HT-29 (cell line): ENCODE data around the gene HBZ. TPM values are rescaled to one million over a fixed set of nuclear protein-coding genes. Genes with fewer than 3 reads are reported as not detected.
"Not testable (repeated sequence)": the region's sequence is repeated elsewhere in the genome, so short reads cannot be mapped to it uniquely, and the experiment has no call there.

Source experiments
- DNase-seq: peaks from one replicate; pipeline ENCODE4 v3.0.0-alpha.2; 2015; ENCODE audit warnings: low spot score
- total RNA-seq: library from RNA; depleted of rRNA; stranded (reverse); fragments of >200 nt; shearing (Covaris generic); gene quantifications from 2 replicates; pipeline ENCODE4 v1.2.3, GENCODE V29; 2014

HBZ gene
- total RNA-seq, 1 experiment from 2014 or later, result not detected

GRCh38 chr16:133716-134115 is 18.7 kb upstream of the HBZ start:
- DNase-seq, result no peak

- DNase-seq, result no peak
These were observed 14.4 kb upstream of the HBZ start for GRCh38 chr16:138049-138417.

DNA sequence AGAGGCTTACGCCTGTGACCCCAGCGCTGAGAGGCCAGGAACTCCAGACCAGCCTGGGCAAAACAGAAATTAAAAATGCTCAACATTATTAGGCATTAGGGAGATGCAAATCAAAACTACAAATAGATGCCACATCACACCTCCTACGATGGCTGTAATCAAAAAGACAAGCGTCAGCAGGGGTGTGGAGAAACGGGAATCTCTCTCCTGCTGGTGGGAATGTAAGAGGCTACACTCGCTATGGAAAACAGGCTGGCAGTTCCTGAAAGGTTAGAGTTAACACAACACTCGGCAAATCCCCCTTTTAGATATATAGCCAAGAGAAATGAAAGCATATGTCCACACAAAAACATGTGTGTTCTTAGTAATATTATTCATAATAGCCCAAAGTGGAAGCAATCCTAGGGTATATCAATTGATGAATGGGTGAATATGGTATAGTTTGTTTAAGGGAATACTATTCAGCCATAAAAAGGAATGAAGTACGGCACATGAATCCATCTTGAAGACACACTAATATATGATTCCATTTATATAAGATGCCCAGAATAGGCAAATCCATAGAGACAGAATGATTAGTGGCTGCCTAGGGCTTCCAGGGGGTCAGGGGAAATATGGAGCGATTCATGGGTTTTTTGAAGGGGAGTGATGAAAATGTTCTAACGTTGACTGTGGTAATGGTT is 12.1 kb upstream of the HBZ start:
- DNase-seq, result no peak

DNA sequence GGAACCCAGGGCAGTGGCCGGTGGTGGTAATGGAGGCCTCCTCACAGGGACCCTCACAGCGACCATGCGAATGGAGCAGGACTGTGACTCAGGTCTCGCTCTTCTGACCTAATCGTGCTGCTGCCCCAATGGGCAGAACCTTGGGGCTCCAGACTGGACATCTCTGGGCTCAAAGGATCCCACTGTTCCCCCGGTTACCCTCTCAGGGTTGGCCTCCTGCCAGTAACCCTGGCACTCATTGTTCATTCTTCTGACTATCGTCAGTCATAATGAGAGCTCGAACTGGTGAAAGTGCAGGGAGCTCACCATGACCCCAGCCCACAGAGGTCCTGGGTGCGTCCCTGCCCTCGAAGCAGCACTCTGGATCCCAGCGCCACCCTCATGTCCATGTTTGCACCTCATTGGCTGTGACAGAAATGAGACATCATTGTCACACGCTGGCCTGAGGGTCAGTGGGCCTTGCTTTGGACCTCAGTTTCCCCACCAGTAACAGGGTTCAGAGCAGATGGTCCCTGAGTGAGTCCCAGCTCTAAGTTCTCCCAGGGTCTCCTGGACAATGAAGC is 10.0 kb upstream of the HBZ start:
- DNase-seq, result no peak

DNA sequence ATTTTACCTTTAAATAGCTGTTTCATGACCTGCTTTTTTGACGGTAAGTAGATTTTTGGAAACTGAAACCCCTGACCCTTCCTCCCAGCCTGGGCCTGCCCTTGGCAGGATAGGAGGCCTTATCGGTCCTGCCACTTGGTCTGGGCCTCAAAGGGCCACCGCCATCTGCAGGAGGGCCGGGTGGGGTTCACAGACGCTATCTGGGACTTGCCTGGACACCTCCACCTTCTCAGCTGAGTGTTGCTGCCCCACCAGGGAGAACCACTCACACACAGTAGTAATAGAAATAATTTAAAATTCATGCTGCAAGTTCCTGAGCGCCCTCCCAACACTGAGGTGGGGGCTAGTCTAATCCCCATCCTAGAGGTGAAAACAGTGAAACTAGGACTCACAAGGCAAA is 9.4 kb upstream of the HBZ start:
- no peak for DNase-seq

DNA sequence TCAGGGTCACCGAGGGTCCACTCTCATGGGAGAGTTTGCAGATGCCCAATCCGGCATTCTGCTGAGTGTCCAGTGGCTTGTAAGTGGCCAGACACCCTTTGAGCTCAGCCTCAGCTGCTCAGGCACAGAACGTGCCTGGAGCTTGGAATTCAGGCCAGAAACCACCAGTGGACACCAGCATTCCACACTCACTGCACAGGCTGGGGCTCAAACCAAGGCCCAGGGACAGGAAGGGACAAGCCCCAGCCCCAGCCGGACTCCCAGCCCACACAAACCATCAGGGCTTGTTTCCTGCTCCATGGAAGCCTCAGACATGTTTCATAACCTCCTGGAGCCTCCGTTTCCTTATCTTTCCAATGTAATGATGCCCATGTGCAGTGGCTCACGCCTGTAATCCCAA is 9.0 kb upstream of the HBZ start:
- no peak for DNase-seq

DNA sequence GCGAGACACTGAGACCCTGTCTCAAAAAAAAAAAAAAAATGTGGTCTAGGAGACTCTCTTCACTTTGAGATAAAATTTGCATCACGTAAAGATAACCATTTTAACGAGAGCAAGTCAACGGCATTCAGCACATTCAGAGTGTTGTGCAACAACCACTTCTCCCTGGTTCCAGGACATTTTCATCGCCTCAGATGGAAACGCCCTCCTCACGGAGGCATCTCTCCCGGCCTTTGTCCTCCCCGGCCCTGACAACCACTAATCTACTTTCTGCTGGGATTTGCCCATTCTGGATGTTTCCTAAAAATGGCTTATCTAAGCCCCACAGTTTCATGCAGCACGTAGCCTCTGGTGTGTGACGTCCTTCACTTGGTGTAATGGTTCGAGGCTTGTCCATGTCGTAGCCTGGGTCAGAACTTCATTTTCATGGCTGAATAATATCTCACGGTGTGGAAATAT is 7.6 kb upstream of the HBZ start:
- no peak for DNase-seq

DNA sequence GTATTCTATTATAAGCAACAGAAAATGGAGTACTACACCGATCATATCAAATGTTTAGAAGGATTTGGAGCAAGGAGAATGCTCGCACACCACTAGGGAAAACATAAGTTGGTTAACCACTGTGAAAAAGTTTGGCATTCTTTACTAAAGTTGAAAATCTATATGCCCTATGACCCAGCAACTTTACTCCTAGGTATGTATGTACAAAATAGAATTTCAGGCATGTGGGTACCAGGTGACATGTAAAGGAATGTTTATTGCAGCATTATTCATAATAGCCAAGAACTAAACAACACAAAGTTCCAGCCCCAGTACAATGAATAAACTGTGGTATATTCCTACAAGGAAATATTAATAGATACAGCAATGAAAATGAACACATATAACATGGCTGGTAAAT is 5.8 kb upstream of the HBZ start:
- DNase-seq, result no peak

DNA sequence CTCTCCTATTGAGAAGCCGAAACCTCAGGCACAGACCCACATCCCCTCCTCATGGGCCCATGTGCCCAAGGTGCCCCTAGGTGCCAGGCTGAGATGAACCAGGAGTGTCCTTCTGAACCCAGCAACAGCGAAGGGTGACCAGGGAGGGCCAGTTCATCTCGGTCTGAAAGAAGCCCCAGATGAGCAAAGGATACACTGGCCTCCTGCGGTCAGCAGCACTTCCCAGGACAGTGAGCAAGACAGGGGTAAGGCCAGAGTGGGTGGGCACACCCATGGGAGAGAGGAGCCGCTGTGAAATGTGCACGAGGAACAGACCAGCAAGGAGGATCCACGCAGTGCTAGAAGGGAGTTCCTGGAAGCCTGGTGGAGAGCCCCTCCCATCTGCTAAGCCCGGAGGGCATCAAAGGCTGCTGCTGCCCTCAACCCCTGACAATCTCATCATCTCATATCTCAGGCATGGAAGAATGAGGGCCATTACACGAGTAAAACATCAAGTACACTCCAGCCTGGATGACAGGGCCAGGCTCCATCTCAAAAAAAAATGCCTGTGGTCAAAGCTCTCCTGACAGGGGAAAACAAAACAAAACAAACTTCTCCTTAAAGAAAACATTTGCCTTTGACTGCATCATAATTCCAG is 3.3 kb upstream of the HBZ start:
- DNase-seq, result no peak

DNA sequence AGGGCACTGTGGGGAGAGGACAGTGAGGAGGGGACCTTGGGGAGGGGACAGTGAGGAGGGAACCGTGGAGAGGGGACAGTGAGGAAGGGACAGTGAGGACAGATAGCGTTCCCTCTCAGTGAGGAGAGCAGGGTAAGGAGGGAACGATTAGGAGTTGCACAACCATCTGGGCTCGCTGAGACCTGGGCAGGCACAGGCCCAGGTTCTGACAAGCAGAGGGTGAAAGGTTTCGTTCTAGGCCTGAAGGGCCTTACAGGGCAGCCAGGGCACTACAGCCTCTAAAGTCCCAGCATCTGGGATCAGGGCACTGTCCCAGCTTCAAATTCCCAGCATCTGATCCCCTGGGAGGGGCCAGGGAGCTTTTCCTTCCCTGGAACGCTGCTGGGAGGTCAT is 681 bp downstream of the HBZ start:
- DNase-seq, result not testable (repeated sequence)

DNA sequence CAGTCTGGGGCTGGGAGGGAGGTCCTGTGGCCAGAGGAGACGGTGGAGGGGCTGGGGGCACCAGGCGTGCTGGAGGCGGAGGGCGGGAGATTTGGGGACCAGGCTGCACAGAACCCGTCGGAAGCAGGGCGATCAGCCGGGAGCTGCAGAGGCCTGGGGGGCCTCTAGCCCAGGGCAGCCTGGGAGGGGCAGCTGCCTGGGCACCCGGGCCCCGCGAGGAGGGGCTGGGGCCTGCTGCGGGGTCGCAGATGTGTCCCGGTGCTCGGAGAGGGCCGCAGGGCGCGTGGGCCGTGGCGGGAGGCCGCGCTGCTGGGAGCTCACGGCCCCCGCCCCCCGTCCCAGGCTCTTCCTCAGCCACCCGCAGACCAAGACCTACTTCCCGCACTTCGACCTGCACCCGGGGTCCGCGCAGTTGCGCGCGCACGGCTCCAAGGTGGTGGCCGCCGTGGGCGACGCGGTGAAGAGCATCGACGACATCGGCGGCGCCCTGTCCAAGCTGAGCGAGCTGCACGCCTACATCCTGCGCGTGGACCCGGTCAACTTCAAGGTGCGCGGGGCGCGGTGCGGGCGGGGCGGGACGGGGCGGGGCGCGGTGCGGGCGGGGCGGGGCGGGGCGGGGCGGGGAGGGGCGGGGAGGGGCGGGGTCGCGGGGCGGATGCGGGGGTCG is 1.2 kb downstream of the HBZ start:
- not testable (repeated sequence) for DNase-seq

GRCh38 chr16:154217-155030 is 2.0 kb downstream of the HBZ start:
- no peak for DNase-seq

- DNase-seq, result no peak
These were observed 2.6 kb downstream of the HBZ start for GRCh38 chr16:155031-155398.

- no peak for DNase-seq
These were observed 6.8 kb downstream of the HBZ start for GRCh38 chr16:159136-159849.

GRCh38 chr16:160242-160641 is 7.8 kb downstream of the HBZ start:
- not testable (repeated sequence) for DNase-seq

DNA sequence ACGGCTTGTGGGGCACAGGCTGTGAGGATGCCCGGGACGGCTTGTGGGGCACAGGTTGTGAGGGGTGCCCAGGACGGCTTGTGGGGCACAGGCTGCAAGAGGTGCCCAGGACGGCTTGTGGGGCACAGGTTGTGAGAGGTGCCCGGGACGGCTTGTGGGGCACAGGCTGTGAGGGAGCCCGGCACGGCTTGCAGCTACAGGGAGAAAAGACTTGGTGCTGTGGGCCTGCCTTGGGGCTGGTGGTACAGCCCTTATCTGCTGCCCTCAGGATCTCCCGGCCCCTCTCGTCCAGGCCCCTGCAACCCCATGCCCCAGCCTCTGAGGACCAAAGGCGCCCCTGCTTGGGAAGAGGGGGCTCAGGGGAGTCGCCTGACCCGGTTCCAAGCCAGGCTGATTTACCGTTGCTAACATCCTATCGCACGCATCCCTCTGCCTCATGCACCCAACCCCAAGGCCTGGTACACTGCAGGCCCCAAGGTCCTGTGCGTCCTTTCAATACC is 8.3 kb downstream of the HBZ start:
- no peak for DNase-seq

DNA sequence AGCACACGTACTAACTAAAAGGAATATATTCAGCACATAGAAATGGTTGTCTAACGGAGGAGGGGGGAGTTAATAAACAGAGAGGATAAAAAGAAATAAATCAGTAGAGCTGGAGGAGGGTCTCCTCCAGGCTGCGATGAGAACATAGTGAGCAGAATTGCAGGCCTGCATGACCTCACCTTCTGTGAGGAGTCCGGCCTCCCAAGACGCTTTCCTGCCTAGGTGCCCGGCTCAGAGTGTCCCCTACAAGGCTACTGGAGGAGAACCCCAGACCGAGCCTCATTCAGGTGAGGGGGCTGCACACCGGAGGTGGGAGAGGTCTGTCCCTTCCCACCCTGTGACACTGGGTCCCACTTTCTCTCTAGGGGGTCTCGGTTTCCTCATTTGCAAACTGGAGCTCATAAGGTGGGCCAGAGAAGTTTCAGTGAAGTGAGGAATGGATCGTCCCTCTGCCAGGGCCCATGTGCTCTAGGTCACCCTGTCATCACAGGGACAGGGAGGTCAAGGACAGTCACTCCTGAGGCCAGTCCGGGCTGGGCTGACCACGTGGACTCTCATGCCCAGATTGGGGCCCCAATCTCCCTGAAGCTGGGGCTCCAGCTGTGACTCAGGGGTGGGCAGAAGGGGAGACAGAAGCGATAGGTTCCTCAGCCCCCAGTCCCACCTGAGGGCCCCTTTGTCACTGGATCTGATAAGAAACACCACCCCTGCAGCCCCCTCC is 10.0 kb downstream of the HBZ start:
- no peak for DNase-seq

DNA sequence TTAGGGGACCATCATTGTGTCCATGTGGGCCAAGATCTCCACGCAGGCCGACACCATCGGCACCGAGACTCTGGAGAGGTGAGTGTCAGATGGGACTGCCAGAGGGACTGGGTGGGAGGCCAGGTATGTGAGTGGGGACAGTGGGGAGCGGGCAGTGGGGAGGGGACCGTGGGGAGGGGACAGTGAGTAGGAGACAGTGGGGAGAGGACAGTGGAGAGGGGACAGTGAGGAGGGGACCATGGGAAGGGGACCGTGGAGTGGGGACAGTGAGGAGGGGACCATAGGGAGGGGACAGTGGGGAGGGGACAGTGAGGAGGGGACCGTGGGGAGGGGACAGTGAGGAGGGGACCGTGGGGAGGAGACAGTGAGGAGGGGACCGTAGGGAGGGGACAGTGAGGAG is 10.7 kb downstream of the HBZ start:
- DNase-seq, result not testable (repeated sequence)

DNA sequence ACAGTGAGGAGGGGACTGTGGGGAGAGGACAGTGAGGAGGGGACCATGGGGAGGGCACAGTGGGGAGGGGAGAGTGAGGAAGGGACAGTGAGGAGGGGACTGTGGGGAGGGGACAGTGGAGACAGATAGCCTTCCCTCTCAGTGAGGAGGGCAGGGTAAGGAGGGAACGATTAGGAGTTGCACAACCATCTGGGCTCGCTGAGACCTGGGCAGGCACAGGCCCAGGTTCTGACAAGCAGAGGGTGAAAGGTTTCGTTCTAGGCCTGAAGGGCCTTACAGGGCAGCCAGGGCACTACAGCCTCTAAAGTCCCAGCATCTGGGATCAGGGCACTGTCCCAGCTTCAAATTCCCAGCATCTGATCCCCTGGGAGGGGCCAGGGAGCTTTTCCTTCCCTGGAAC is 11.3 kb downstream of the HBZ start:
- not testable (repeated sequence) for DNase-seq

DNA sequence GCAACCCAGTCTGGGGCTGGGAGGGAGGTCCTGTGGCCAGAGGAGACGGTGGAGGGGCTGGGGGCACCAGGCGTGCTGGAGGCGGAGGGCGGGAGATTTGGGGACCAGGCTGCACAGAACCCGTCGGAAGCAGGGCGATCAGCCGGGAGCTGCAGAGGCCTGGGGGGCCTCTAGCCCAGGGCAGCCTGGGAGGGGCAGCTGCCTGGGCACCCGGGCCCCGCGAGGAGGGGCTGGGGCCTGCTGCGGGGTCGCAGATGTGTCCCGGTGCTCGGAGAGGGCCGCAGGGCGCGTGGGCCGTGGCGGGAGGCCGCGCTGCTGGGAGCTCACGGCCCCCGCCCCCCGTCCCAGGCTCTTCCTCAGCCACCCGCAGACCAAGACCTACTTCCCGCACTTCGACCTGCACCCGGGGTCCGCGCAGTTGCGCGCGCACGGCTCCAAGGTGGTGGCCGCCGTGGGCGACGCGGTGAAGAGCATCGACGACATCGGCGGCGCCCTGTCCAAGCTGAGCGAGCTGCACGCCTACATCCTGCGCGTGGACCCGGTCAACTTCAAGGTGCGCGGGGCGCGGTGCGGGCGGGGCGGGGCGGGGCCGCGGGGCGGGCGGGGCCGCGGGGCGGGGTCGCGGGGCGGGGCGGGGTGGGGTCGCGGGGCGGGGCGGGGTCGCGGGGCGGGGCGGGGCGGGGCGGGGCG is 11.8 kb downstream of the HBZ start:
- not testable (repeated sequence) for DNase-seq
